HL-60 (cell line): ENCODE measurements around the gene TAAR8.

Source experiments
- POLR2AphosphoS5 ChIP-seq: IDR thresholded peaks from 2 replicates; pipeline ENCODE4 v1.6.1; 2012; ENCODE audit warnings: low read depth
- TF ChIP-seq, protein P1 (sequence below): IDR thresholded peaks from one replicate; pipeline ENCODE4 v1.5.1; 2011; ENCODE audit warnings: low read length, control low read depth, inconsistent platforms; ENCODE audit not compliant: insufficient read depth

DNA sequence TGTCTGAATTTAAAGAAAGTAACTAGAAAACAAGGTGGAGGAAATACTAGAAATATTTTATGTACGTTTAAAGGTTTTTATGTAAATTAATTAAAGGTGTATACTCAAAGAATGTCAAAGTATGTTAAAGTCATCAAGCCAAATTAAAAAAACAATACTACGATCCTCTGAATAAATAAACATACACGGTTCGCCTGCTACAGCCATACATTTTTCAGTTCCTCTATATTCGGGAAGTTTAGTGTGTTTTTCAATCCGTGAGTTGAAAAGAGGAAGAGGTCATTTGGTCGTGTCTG lies 40.2 kb upstream of the TAAR8 start:
- no peak for TF ChIP-seq POLR2AphosphoS5
- TF ChIP-seq, protein P1, sequence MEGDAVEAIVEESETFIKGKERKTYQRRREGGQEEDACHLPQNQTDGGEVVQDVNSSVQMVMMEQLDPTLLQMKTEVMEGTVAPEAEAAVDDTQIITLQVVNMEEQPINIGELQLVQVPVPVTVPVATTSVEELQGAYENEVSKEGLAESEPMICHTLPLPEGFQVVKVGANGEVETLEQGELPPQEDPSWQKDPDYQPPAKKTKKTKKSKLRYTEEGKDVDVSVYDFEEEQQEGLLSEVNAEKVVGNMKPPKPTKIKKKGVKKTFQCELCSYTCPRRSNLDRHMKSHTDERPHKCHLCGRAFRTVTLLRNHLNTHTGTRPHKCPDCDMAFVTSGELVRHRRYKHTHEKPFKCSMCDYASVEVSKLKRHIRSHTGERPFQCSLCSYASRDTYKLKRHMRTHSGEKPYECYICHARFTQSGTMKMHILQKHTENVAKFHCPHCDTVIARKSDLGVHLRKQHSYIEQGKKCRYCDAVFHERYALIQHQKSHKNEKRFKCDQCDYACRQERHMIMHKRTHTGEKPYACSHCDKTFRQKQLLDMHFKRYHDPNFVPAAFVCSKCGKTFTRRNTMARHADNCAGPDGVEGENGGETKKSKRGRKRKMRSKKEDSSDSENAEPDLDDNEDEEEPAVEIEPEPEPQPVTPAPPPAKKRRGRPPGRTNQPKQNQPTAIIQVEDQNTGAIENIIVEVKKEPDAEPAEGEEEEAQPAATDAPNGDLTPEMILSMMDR: no peak
